PC-9 (cell line): Measurements from ENCODE around the gene PRKG1.

Experiments used
- CTCF ChIP-seq: fragments of 200-600 bp; sonication (generic); conservative IDR thresholded peaks from 2 replicates; pipeline ENCODE4 v1.6.1; 2017; ENCODE audit warnings: mixed run types, antibody characterized with exemption, mild to moderate bottlenecking, moderate library complexity
- EZH2 ChIP-seq: fragments of 200-600 bp; sonication (generic); IDR thresholded peaks from 2 replicates; pipeline ENCODE4 v1.8.0; 2017; ENCODE audit warnings: antibody characterized with exemption, low read depth

- no peak for TF ChIP-seq CTCF
- no peak for TF ChIP-seq EZH2
These were observed 624.8 kb downstream of the PRKG1 start for GRCh38 chr10:51699145-51699474.
